H1 (cell line): ENCODE measurements around the gene PRG2. TPM values are rescaled to one million over a fixed set of nuclear protein-coding genes. Genes with fewer than 3 reads are reported as not detected.
"Not testable (repeated sequence)": the region's sequence is repeated elsewhere in the genome, so short reads cannot be mapped to it uniquely, and the experiment has no call there.

Experiments
- CTCF ChIA-PET: fragments of 300-600 bp; sonication (Branson Sonifier 250); formaldehyde crosslinking; loops from one replicate; lab custom pipeline; 2021; ENCODE audit not compliant: partially characterized antibody; lab: Charles Lee
- POLR2A ChIA-PET: fragments of 300-600 bp; sonication (Branson Sonifier 250); formaldehyde crosslinking; loops from one replicate; lab custom pipeline; 2021; ENCODE audit warnings: inconsistent platforms; ENCODE audit not compliant: partially characterized antibody; lab: Charles Lee
- DNase-seq, 2 experiments: peaks; one replicate each; pipeline versions ENCODE4 v3.0.0 to v3.0.0-alpha.2; 2010 to 2022; ENCODE audit warnings: low spot score in 2 of 2, low read depth in 1 of 2, mixed read lengths in 1 of 2
- FAIRE-seq: peaks from 2 replicates; lab custom pipeline; 2011; peaks lifted over from hg19 to GRCh38; lab: Jason Lieb, UNC
- H2AFZ ChIP-seq: 2 replicates; pipeline ENCODE4 v1.8.1; 2012; ENCODE audit warnings: low read length, inconsistent platforms
- H2AK5ac ChIP-seq: 2 replicates; pipeline ENCODE4 v1.6.1; 2013; ENCODE audit warnings: low read depth, low read length
- H2BK120ac ChIP-seq: replicated peaks from 2 replicates; pipeline ENCODE3; 2013; ENCODE audit warnings: low read depth, low read length, inconsistent platforms
- H2BK12ac ChIP-seq: 2 replicates; pipeline ENCODE4 v1.6.1; 2013; ENCODE audit warnings: low read depth, low read length
- H2BK15ac ChIP-seq: 2 replicates; pipeline ENCODE4 v1.6.1; 2013; ENCODE audit warnings: low read length
- H2BK20ac ChIP-seq: 2 replicates; pipeline ENCODE4 v1.6.1; 2013; ENCODE audit warnings: low read length
- H2BK5ac ChIP-seq: 2 replicates; pipeline ENCODE4 v1.6.1; 2013; ENCODE audit warnings: low read depth, low read length
- H3K14ac ChIP-seq: 2 replicates; pipeline ENCODE4 v1.6.1; 2013; ENCODE audit warnings: inconsistent platforms; ENCODE audit not compliant: insufficient read length
- H3K18ac ChIP-seq: 2 replicates; pipeline ENCODE4 v1.6.1; 2013; ENCODE audit warnings: low read length; ENCODE audit errors: extremely low read depth
- H3K23ac ChIP-seq: 2 replicates; pipeline ENCODE4 v1.6.1; 2013; ENCODE audit warnings: inconsistent platforms; ENCODE audit not compliant: insufficient read length
- H3K23me2 ChIP-seq: 2 replicates; pipeline ENCODE4 v1.6.1; 2013; ENCODE audit warnings: low read depth, low read length
- H3K27ac ChIP-seq: 2 replicates; pipeline ENCODE4 v1.6.1; 2011; ENCODE audit warnings: low read depth, low read length, inconsistent platforms
- H3K27me3 ChIP-seq, 4 experiments: replicated peaks in 1 of 4; 1 replicate in 1 of 4; 2 replicates in 3 of 4; pipeline versions ENCODE4 v1.6.1 to v1.8.1; 2011 to 2013; ENCODE audit warnings: low read length in 3 of 4, mild to moderate bottlenecking in 3 of 4, inconsistent platforms in 2 of 4, mixed read lengths in 2 of 4, moderate library complexity in 1 of 4; ENCODE audit not compliant: control insufficient read depth in 3 of 4, insufficient read depth in 3 of 4; ENCODE audit errors: extremely low read depth in 1 of 4
- H3K36me3 ChIP-seq, 4 experiments: 2 replicates each; pipeline versions ENCODE4 v1.6.1 to v1.8.1; 2011 to 2013; ENCODE audit warnings: mild to moderate bottlenecking in 4 of 4, low read length in 3 of 4, moderate library complexity in 2 of 4, control low read depth in 1 of 4, inconsistent platforms in 1 of 4; ENCODE audit not compliant: insufficient read depth in 4 of 4, control insufficient read depth in 2 of 4
- H3K4ac ChIP-seq: replicated peaks from 2 replicates; pipeline ENCODE3; 2013; ENCODE audit warnings: low read length, low read depth, mixed read lengths, inconsistent platforms; ENCODE audit not compliant: insufficient read length
- H3K4me1 ChIP-seq, 4 experiments: replicated peaks in 1 of 4; 1 replicate in 1 of 4; 2 replicates in 3 of 4; pipeline versions ENCODE4 v1.6.1 to v1.8.1; 2011 to 2013; ENCODE audit warnings: low read length in 3 of 4, inconsistent platforms in 2 of 4, mixed read lengths in 1 of 4; ENCODE audit not compliant: insufficient read depth in 4 of 4, control insufficient read depth in 3 of 4
- H3K4me2 ChIP-seq, 2 experiments: 2 replicates each; pipeline versions ENCODE4 v1.6.1 to v1.8.1; 2011 to 2013; ENCODE audit warnings: low read depth in 2 of 2, low read length in 2 of 2, control low read depth in 1 of 2, inconsistent platforms in 1 of 2, mild to moderate bottlenecking in 1 of 2; ENCODE audit not compliant: insufficient read depth in 1 of 2
- H3K4me3 ChIP-seq, 4 experiments: fragments of 200-600, 300-600 bp in 1 of 4; sonication (generic), shearing (Covaris generic), sonication (Bioruptor Twin) in 1 of 4; 2 replicates each; pipeline versions ENCODE4 v1.5.1 to v1.8.1; 2011 to 2016; ENCODE audit warnings: low read length in 4 of 4, low read depth in 3 of 4, control low read depth in 2 of 4, inconsistent platforms in 2 of 4, mild to moderate bottlenecking in 2 of 4, mixed read lengths in 1 of 4, moderate library complexity in 1 of 4; ENCODE audit not compliant: insufficient read depth in 2 of 4; ENCODE audit errors: extremely low read depth in 1 of 4
- H3K56ac ChIP-seq: replicated peaks from 2 replicates; pipeline ENCODE3; 2013; ENCODE audit warnings: low read depth, mild to moderate bottlenecking, mixed read lengths, low read length, inconsistent platforms; ENCODE audit not compliant: insufficient read length
- H3K79me1 ChIP-seq: 2 replicates; pipeline ENCODE4 v1.6.1; 2013; ENCODE audit warnings: low read depth, low read length, control low read depth
- H3K79me2 ChIP-seq, 2 experiments: 2 replicates each; pipeline versions ENCODE4 v1.6.1 to v1.8.1; 2012 to 2013; ENCODE audit warnings: low read length in 2 of 2, mild to moderate bottlenecking in 2 of 2, inconsistent platforms in 1 of 2; ENCODE audit not compliant: insufficient read depth in 2 of 2, control insufficient read depth in 1 of 2
- H3K9ac ChIP-seq, 4 experiments: replicated peaks in 1 of 4; 1 replicate in 1 of 4; 2 replicates in 3 of 4; pipeline versions ENCODE4 v1.6.1 to v1.8.1; 2011 to 2013; ENCODE audit warnings: low read depth in 3 of 4, low read length in 3 of 4, control low read depth in 2 of 4, mild to moderate bottlenecking in 2 of 4, moderate library complexity in 2 of 4, inconsistent platforms in 1 of 4; ENCODE audit errors: extremely low read depth in 1 of 4
- H3K9me3 ChIP-seq, 2 experiments: 2 replicates each; pipeline versions ENCODE4 v1.6.1 to v1.8.1; 2012 to 2013; ENCODE audit warnings: mild to moderate bottlenecking in 2 of 2, moderate library complexity in 2 of 2, control low read depth in 1 of 2, inconsistent platforms in 1 of 2, low read depth in 1 of 2, low read length in 1 of 2, mixed read lengths in 1 of 2; ENCODE audit not compliant: insufficient read depth in 2 of 2
- H4K20me1 ChIP-seq, 2 experiments: replicated peaks in 1 of 2; 2 replicates each; pipeline versions ENCODE3 to v1.8.1; 2011 to 2013; ENCODE audit warnings: inconsistent platforms in 2 of 2, low read length in 2 of 2, mild to moderate bottlenecking in 1 of 2; ENCODE audit not compliant: insufficient read depth in 2 of 2, control insufficient read depth in 1 of 2
- H4K5ac ChIP-seq: 2 replicates; pipeline ENCODE4 v1.6.1; 2013; ENCODE audit warnings: low read length, low read depth, mixed read lengths, inconsistent platforms; ENCODE audit not compliant: insufficient read length
- H4K8ac ChIP-seq: 2 replicates; pipeline ENCODE4 v1.8.0; 2013; ENCODE audit warnings: mild to moderate bottlenecking, moderate library complexity, low read length, inconsistent platforms; ENCODE audit not compliant: insufficient read depth; ENCODE audit errors: extremely low read depth
- H4K91ac ChIP-seq: replicated peaks from 2 replicates; pipeline ENCODE3; 2013; ENCODE audit warnings: low read length, mixed read lengths, inconsistent platforms; ENCODE audit not compliant: insufficient read length
- WGBS, 2 experiments: shearing (Covaris generic) in 1 of 2; methylation state at CpG; one replicate each; pipeline versions ENCODE4 v1.1.6 to v1.1.7; 2013 to 2015; ENCODE audit warnings: low lambda C conversion rate in 2 of 2, mixed read lengths in 2 of 2, inconsistent platforms in 1 of 2, low coverage in 1 of 2, missing lambda C conversion rate in 1 of 2; ENCODE audit not compliant: insufficient replicate concordance in 2 of 2, insufficient coverage in 1 of 2, insufficient read length in 1 of 2; ENCODE audit errors: extremely low coverage in 1 of 2, missing lambda C conversion rate in 1 of 2; 5-methylcytosine and 5-hydroxymethylcytosine counted together
- polyA plus RNA-seq, 7 experiments: library from polyadenylated mRNA; depleted of rRNA in 3 of 7; stranded (reverse) in 5 of 7; unstranded in 2 of 7; fragments of >200 nt in 5 of 7; fragments of 200-250 nt in 2 of 7; gene quantifications; 1 replicate in 5 of 7; 2 replicates in 1 of 7; 4 replicates in 1 of 7; pipeline versions ENCODE4 v1.2.1 to v1.2.3, GENCODE V29; 2011 to 2013; ENCODE audit warnings: missing spikeins in 2 of 7, mixed read lengths in 2 of 7
- total RNA-seq: library from RNA; stranded (reverse); fragmentation: NEBNext Ultra II Directional; extraction: Animal tissue kit (Norgen Biotek cat#: 25700); gene quantifications from 2 replicates; pipeline ENCODE4 v1.2.1, GENCODE V29; 2021

Gene PRG2
- total and polyA plus RNA-seq, 2 of the 8 experiments (the other 6 are each of a cell fraction or from before 2014, with no cell fraction given): 0.32 TPM; not detected in 1

- not testable (repeated sequence) for H4K20me1 ChIP-seq, H3K23me2 ChIP-seq, H2BK20ac ChIP-seq, H2BK12ac ChIP-seq, H4K8ac ChIP-seq, H3K27me3 ChIP-seq, H2BK5ac ChIP-seq, H3K4me1 ChIP-seq, H3K4me3 ChIP-seq, H3K9me3 ChIP-seq, H2BK120ac ChIP-seq, FAIRE-seq, H3K9ac ChIP-seq, DNase-seq, H4K91ac ChIP-seq, H3K23ac ChIP-seq, H3K18ac ChIP-seq, H3K79me1 ChIP-seq, H2AFZ ChIP-seq, H3K14ac ChIP-seq, H2AK5ac ChIP-seq, H2BK15ac ChIP-seq, H3K4ac ChIP-seq, H3K56ac ChIP-seq, H4K5ac ChIP-seq, H3K4me2 ChIP-seq, H3K27ac ChIP-seq
- ChIA-PET POLR2A (interaction anchor here (1.0 to 45.7 kb wide), 3 partner anchors 9 to 156 kb away, joined by 3 to 1279 read pairs (median 4); partner anchors contain the start of gene TNKS1BP1), CTCF (interaction anchor here (1.0 to 4.4 kb wide), 4 partner anchors 11 to 121 kb away, joined by 3 to 20 read pairs (median 4); partner anchors contain the start of gene TNKS1BP1)
- peaks cover 12 to 29% of the 10 kb centered on the region in 2 experiments for H3K79me2 ChIP-seq
- 95% methylated on average over 6 of the region's 6 CpGs; no CpG with 5 or more reads in 1 of the 2 experiments for WGBS, 2 experiments
- H3K36me3 ChIP-seq: peaks cover 16 to 27% (median 22%) of the 10 kb centered on the region in 4 experiments
Measured at GRCh38 chr11:57336856-57337255, 53.6 kb downstream of the PRG2 start.

Other genes with a start within 250 kb of the PRG2 start
- gene LRRC55, start 208.7 kb downstream of the PRG2 start, total RNA-seq: 1.1 and 1.4 TPM in 2 replicates
- 0.62 and 0.64 TPM in 2 replicates for gene LRRC55, start 208.7 kb downstream of the PRG2 start, polyA plus RNA-seq (2011; rRNA removed)
- 0.13 TPM in 1 of 2 replicates, not detected in the other for gene APLNR, start 153.4 kb downstream of the PRG2 start, total RNA-seq
- 0.66 and 0.80 TPM in 2 replicates for gene APLNR, start 153.4 kb downstream of the PRG2 start, polyA plus RNA-seq (2011; rRNA removed)
- 122 TPM in 2 replicates for gene TNKS1BP1, start 65.7 kb downstream of the PRG2 start, total RNA-seq
- 50.0 and 72.3 TPM in 2 replicates for gene TNKS1BP1, start 65.7 kb downstream of the PRG2 start, polyA plus RNA-seq (2011; rRNA removed)
- 259 and 261 TPM in 2 replicates for gene SSRP1, start 54.8 kb downstream of the PRG2 start, total RNA-seq
- 281 and 364 TPM in 2 replicates for gene SSRP1, start 54.8 kb downstream of the PRG2 start, polyA plus RNA-seq (2011; rRNA removed)
- 0.29 and 0.47 TPM in 2 replicates for gene P2RX3, start 52.3 kb downstream of the PRG2 start, total RNA-seq
- gene P2RX3, start 52.3 kb downstream of the PRG2 start, polyA plus RNA-seq (2011; rRNA removed): 0.45 and 1.1 TPM in 2 replicates
- gene PRG3, start 9.5 kb downstream of the PRG2 start, total RNA-seq: not detected in 2 replicates
- not detected in 2 replicates for gene PRG3, start 9.5 kb downstream of the PRG2 start, polyA plus RNA-seq (2011; rRNA removed)
- gene SLC43A3, start 36.5 kb upstream of the PRG2 start, total RNA-seq: 31.8 and 32.5 TPM in 2 replicates
- 61.1 and 67.8 TPM in 2 replicates for gene SLC43A3, start 36.5 kb upstream of the PRG2 start, polyA plus RNA-seq (2011; rRNA removed)
- gene RTN4RL2, start 69.9 kb upstream of the PRG2 start, total RNA-seq: 23.7 and 24.4 TPM in 2 replicates
- 11.4 and 17.3 TPM in 2 replicates for gene RTN4RL2, start 69.9 kb upstream of the PRG2 start, polyA plus RNA-seq (2011; rRNA removed)
- gene SLC43A1, start 125.1 kb upstream of the PRG2 start, total RNA-seq: 30.1 and 34.5 TPM in 2 replicates
- 58.0 and 79.5 TPM in 2 replicates for gene SLC43A1, start 125.1 kb upstream of the PRG2 start, polyA plus RNA-seq (2011; rRNA removed)
- gene TIMM10, start 140.1 kb upstream of the PRG2 start, total RNA-seq: 109 and 117 TPM in 2 replicates
- gene TIMM10, start 140.1 kb upstream of the PRG2 start, polyA plus RNA-seq (2011; rRNA removed): 208 and 227 TPM in 2 replicates
- gene SMTNL1, start 146.9 kb upstream of the PRG2 start, total RNA-seq: not detected in 2 replicates
- gene SMTNL1, start 146.9 kb upstream of the PRG2 start, polyA plus RNA-seq (2011; rRNA removed): 0.13 and 0.18 TPM in 2 replicates
- gene UBE2L6, start 177.0 kb upstream of the PRG2 start, total RNA-seq: 67.8 and 68.1 TPM in 2 replicates
- gene UBE2L6, start 177.0 kb upstream of the PRG2 start, polyA plus RNA-seq (2011; rRNA removed): 89.2 and 94.8 TPM in 2 replicates
- gene SERPING1, start 207.0 kb upstream of the PRG2 start, total RNA-seq: 50.9 and 57.3 TPM in 2 replicates
- gene SERPING1, start 207.0 kb upstream of the PRG2 start, polyA plus RNA-seq (2011; rRNA removed): 54.8 and 78.8 TPM in 2 replicates